Stimulated activated CD8-positive, alpha-beta memory T cell treated with anti-CD3 and anti-CD28 coated beads, Interleukin-15, amount 100 ng/mL, for 4 hours (primary cell): Measurements from ENCODE around the gene SLIT3.

Experiments used
- DNase-seq, 2 donors: peaks; one replicate each; pipeline ENCODE4 v3.0.0-alpha.2; 2020; ENCODE audit warnings: low read depth in 2 of 2

Gene SLIT3

DNA sequence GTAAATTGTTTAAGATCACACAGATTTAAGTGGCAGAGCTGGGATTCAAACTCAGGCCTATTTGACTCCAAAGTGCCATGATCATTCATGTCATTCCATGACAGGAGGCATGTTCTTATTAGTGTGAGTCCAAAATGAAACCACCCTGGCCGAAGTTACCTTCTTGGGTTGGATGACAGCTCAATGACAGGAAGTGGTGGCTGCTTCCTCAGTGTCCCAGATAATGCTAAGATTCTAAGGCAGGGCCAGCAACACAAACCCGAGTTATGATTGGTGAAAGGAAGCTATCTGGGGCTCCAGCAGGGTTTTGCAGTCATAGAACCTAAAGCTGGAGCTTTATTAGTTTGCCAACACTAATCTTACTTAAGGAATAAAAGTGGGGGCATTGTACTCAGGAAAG, 340.4 kb downstream of the SLIT3 start:
- no peak for DNase-seq

DNA sequence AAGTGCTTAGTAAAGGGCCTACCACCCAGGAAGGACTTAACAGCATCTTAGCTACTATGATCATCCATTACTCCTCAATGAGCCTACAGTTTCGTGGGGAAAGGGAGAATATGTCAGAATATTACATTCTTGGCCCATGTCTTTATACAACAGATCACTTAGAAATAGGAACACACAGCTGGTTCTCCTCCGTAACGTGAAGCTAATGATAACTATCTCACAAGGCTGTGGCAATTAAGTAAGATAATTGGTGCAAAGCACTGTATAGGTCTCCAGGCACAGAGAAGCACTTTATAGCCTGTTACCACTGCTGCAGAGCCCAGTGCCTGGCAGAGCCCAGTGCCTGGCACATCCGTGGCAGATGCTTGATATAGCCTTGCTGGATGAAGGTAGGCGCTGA, 347.6 kb downstream of the SLIT3 start:
- no peak for DNase-seq

DNA sequence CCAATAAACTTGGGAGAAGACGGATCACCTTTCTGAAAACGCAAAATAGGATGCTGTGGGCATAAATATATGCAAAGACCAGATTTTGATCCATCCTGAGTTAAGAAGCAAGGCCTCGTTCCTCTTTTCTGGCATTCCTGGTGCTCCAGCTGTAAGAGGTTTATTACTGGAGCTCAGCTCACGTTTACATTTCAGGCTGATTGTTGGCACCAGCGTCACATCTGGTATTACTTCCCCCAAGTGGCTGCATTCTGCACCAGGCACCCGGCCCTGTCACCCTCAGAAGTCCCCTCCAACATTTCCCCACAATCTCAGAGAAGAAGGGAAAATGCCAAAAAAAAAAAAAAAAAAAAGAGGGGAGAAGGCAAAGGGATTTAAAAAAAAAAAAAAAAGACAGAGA, 348.7 kb downstream of the SLIT3 start:
- no peak for DNase-seq

DNA sequence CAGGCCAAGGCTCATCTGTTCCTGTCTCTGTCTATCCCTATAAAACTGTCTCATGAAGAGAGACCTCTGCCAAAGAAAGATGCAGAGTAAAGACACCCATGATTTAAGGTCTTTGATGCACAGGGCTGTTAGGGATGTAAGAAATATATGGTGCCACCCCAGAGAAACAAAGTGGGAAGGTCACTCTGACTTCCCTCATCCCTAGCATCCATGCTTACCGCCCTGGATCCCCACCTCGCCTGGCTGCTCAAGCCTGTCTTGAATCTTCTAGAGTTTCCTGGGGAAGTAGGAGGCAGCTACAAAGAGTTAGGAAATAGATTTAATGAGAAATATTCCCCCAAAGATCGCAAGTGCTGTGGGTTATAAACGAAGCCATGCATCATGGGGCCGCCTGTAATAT, 349.2 kb downstream of the SLIT3 start:
- no peak for DNase-seq

DNA sequence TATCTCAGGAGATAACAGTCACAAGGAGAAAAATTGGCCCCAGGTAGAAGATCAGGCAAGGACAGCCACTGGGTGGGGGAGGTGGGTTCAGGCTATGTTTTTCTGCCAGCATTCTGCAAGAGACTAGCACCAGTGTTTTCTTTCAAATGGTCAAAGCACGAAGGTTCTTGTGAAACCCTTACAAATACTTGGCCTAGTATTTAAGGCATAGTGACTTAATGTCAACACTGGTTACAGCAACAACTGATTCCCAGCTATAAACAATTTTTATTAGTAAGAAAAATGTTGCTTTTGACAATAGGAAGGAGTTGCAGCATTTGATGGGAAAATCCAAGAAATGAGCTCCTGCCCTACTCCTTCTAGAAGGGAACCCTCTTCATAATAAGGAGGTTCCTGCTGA, 349.6 kb downstream of the SLIT3 start:
- DNase-seq: no peak

DNA sequence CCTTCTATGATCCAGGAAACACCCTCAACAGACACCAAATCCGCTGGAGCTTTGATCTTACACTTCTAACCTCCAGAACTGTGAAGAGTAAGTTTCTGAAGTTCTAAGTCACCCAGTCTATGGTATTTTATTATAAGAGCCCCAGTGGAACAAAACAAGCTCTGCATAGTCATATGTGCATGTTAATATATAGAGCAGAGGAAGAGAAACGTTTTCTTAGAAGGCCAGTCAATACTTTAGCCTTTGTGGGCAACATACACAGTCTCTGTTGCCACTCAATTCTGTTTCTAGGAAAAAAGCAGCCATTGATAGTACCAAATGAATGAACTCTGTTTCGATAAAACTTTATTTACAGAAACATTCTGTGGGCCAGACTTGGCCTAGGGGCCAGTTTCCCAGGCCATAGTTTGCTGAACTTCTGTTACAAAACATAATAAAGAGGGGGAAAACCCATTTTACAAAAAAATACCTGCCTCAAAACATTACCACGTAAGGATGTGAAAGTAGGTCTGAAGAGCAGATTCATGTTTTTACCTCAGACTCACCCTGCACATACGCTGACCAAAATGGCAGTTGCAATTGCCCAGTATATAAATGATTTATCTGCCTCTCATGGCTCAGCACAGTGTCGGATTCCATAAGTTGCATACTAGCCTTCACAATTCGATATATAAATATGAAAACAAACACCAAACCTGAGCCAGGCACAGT, 350.5 kb downstream of the SLIT3 start:
- no peak for DNase-seq

DNA sequence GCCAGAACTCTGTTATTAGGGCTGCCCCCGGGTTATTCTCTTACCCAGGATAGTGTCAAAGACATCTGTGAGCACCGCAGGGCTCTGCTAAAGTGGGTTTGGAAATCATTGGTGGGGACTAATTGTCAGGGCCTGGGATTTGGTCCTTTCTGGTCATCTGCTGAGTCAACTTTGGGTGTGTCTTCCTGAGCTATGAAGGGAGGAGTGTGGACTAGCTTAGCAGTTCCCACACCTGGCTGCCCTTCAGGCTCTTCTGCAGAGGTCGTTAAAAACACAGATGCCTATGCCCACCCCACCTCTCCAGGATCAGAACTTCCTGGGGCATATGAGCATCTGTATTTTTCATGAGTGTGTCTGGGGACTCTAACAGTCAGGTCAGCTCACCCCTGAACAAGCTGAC, 352.2 kb downstream of the SLIT3 start:
- DNase-seq: no peak

DNA sequence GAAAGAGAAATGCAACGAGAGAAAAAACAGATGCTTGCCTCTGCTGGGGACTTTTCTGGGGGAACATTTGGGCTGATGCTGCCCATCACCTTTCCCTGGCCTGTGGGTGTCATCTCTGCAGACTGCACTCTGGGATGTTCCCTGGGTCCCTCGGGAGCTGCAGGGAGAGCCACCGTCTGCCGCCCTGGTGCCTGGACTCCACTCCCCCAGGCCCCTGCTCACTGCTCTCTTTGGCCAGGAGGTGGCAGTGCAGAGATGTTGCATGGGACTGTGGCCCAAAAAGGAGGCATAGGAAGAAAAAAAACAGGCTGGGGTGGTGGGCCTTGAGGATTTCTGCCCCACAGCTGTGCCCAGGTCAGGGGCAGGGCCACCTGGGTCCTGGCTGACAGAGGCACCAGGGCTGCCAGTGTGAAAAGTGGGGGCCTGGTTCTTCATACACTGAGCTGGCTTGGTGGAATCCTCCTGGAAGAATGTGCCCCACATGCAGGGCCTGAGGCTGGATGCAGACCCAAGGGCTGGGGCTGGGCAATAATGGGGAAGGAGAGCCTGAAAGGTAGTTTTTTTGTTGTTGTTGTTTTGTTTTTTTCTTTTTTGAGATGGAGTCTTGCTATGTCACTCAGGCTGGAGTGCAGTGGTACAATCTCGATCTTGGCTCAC, 353.6 kb downstream of the SLIT3 start:
- DNase-seq: no peak

DNA sequence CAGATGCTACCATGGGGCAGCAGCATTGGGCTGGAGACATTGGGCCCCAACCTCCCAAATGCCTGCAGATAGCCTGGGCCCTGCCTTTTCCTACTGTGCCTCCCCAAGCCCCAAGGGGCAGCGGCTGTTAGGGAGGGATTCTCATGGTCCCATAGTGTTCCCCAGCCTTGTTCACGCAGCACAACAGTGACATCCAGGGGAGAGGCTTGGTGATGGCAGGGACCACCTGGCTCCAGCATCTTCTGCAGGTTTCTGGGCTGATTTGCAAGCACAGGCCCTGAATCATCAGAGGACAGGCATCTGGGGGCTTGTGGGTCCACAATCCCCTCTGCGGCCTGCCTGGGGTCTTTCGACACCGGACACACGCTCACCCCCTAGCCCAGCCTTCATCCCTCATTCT, 354.6 kb downstream of the SLIT3 start:
- no peak for DNase-seq

DNA sequence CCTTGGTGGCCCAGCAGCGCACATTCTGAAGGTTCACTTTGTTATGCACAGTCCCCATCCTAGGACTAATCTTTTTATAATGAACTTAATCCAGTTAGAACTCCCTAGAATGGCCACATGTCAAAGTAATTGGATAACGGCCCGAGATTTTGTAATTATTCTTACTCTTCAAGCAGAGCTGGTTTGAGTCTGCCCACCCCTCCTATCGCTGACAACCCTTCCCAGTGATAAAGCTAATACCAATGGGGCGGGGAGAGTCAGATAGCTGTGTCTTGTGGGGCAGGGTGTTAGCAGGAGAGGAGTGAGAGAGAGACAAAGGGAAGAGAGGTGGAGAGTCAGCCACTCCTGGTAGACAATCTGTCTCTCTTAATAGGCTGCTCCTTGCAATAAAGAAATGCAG, 356.9 kb downstream of the SLIT3 start:
- DNase-seq: no peak

DNA sequence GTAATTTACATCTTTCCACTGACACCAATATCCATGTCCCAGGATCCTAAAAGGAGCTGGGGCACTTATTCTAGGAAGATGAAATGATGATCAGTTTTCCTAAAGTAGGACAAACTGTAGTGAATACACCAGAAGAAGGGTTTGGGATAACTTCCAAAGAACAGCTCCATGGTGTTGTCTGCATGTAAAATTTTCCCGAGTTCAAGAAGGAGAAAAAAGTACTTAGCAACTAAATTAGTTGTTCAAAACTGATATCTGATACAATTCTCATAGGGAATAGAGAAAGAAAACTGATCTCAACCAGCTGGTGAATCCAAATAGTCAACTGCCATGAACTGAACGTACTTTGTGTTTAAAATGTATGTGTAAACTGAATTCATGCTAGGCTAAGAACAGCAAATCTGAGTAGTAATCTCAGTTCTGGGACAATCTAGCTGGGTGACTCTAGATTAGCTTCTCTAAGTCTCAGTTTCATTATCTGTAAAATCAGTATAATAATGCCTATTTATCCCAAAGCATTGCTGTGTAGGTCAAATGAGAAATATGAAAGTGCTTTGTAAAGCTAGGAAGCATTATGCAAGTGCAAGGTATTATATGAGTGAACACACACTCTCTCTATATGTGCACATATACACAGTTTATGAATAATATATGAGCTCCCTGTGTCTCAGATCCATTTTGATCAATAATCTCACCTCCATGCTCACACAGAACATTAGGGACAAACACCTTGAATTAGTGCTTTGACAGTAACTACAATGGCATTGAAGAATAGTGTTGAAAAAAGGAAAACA, 357.7 kb downstream of the SLIT3 start:
- DNase-seq: no peak

DNA sequence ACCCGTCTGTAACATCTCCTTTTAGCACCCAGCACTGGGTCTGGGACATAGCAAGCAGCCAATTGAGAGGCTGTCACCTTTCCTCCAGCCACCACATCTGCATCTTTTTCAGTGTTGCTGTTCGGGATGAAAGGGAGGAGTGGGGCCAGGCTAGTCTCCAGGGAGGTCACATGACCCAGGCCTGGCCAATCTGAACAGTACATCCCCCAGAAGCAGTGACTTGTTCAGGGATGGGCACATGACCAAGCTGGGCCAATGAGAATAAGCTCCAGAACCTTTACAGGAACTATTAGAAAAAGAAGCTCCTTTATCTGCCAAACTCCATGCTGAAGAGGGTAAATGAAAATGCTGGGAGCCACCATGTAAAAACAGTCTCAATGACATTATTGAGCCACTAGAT, 359.0 kb downstream of the SLIT3 start:
- no peak for DNase-seq

DNA sequence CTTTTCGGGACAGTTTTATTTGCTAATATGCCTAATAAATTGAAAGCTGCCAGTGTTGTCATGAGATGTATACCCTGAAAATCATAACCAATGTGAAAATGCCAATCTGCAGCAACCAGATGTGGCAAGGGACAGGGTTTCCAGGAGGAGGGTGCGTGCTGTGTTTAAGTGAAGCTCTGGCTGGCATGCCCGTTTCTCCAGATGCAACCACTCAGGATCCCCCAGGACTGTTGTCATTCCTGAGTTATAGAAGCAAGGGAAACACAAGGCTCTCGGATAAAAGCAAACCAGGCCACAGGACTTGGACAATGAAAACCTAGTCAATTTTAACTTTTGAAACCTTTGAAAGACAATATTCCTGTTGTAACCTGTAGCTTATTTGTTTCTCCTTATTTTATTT, 360.2 kb downstream of the SLIT3 start:
- DNase-seq: no peak

DNA sequence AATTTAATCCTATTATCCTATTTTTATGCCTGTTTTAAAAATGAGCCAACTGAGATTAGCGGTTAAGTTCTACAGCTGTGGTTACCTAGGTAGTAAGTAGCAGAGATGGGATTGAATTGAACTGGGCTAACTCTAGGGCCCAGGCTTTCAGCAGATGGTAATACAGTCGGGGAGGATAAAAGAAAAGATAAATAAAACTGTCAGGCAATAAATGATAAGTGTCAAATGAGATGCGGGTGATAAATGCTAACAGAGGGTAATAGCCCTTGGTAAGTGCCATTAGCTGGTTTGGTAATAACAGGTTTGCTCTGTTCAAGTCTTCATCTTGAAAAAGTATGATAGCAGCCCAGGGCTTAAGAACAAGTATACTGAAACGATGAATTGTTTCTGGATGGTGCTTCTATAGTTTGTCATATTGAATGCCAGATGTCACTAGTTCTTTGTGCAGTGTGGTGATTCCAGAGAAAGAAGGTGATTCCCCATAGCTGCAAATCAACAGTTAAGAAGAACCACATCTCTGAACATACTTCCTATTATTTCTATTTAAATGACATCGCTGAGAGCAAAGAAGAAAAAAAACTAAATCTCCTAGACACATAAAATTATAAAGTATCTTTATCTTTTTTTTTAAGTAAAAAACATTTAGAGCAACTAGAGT, 360.9 kb downstream of the SLIT3 start:
- DNase-seq: no peak

DNA sequence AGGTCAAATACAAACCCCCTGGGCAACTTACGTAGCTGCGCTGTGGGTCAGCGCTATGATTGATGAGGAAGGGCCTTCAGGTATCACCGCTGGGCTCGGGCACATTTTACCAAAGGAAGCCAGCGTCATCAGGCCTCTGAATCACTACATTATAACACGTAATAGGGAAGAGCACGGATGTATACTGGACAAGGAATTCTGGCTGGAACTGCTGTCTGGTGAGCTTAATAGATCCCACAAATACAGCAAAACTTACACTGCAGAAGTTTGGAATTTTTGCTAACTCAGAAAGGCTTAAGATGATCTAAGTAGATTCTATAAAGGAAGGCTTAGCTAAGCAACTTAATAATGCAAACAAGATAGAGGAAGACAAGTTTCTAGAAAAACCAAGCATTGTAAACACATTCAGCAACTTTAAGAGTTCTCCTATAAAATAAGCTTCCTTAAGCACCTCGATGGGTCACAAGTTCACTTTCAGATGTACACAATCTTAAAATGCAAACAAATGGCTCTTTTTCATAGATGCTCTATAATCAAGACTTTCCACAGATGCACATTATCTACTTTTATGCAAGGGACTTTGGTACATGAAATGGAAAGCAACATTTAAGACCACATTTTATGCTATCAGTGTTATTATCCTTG, 361.7 kb downstream of the SLIT3 start:
- no peak for DNase-seq

DNA sequence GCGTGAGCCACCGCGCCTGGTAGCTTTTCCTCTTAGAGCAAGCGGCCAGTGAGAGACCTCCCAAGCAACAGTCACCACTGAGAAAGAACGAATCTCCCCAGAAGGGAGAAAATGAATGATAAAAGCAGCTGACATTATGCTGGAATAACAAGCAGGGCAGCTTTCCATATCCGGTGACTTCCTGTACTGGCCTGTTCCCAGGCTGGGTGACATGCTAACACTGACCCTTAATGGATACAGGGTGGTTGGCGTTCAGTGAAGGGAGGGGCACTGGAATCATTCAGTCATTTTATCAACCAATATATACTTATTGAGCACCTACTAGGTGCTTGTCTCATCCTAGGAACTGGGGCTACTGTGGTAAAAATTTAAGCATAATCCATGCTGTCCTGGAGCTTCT, 364.4 kb downstream of the SLIT3 start:
- DNase-seq: no peak

DNA sequence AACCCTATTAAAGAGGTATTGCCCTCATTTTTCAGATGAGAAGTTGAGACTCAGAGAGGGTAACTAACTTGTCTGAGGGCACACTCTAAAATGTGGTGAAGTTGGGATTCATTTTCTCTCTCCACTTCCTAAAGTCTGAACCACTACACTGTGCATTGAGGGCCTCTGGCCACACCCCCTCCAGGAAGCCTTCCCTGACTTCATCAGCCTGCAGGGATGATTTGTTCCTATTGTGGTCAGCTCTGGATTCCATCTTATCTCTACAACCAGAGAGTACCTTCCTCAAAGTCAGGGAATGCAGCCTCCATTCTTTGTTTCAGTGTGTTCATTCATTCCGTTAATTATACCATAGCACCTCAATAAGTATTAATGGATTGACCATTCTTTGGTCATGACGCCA, 365.8 kb downstream of the SLIT3 start:
- DNase-seq: no peak

DNA sequence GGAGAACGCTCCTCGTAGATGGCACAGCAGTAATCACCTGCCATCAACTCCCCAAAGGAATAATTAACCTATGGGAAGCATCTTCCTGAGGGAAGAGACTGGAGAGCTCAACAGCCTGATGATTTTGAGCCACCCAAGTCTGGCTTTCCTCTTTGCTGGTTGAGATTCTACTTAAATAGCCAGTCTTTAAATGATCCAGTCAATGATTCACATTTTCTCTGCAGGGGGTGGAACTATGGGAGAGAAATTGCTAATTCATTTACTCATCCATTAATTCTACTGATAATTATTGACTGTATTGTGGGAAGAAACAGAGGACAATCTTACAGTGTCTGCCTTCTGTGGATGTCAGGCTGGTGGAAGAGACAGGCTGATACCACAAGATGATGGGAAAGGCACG, 366.8 kb downstream of the SLIT3 start:
- DNase-seq: no peak

DNA sequence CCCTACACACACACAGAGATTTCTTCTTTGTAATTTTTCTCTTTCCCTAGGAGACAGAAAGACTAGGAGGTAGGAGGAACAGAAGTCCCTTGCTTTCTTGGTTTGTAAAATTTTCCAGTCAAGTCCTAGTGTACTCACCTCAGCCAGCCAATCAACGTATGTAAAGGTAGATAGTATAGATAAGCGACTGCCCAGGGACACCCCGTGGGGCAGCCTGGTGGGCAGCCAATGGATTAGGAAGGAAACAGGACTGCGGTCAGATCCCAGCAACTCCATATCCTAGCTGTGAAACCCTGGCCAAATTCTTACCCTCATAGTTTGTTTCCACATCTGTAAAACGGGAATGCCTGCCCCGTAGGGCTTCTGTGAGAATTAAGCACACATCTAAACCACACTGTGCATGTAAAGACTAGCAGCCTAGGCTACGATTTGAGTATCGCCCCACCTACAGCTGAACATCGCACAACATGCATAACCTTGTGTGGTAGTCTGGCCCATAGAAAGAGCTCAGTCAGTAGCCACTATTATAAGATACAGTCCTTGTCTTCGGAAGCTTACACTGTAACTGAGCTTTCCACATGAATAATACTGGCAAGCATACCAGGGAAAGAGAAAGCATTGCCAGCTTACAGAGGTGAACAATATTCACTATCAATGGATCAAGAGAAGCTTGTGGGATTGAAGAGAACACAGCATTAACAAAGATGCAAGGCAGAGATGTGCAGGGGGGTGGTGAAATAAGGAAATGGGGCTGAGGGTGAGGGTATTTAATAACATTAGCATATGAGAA, 368.3 kb downstream of the SLIT3 start:
- DNase-seq: no peak

DNA sequence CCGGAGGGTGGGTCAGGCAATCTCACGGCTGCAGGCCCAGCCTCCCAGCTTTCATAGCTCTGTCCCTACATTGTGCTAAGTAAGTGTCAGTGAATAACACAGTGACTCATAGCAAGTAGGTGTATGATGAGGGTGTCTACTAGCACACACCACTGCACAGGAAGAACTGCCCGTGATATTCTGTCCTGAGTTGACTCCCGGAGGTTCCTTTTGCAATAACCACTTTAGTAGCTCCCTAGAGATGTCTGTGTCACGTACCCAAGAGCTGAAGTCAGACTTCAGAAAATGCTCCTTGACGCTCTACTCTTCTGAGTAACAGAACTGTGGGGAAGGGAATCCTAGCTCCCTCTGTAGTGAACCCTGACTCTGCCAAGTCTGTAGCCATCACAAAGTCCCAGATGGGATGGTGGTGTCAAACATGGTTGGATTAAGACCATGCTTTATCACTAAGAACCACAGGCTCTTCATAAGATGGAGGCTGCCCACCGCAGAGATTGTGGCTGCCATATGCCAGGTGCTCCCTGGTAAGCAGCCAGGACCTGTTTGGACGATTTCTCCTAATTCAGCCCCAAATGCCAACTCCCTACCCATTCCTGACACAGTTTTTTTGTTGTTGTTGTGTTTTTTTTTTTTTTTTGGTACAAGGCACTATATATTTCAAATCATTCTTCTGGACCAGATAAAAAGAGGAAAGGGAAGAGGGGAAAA, 369.1 kb downstream of the SLIT3 start:
- no peak for DNase-seq

DNA sequence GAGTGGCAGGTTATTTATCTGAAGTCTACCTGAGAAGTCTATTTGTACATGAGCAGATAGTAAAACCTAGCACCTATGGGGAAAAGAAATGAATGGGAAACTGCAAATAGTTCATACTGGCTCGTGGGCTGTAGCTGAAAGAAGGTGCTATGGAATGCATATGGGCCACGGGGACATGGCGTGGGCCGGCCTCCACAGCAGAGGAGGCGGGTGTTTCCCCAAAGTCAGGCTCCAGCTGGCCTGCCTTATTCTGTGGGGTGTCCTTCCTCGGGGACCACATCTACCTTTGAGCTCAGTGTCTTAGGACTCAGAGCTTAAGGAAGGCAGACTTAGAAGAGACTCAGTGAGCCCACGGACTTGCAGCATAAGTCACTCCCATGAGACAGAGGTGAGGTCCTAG, 371.3 kb downstream of the SLIT3 start:
- no peak for DNase-seq
